Panc1 (cell line): ENCODE results near the gene GABRB1. TPM values are rescaled to one million over a fixed set of nuclear protein-coding genes. Genes with fewer than 3 reads are reported as not detected.

Source experiments
- ATAC-seq: fragments of 200-7000 bp; cut with Tn5 transposase; 2 replicates; pipeline ENCODE4 v1.9.1; 2020; ENCODE audit warnings: mild to moderate bottlenecking, moderate library complexity
- BruUV-seq: library from RNA; stranded (reverse); fragments of 400-500 nt; replicated peaks from 2 replicates; lab custom pipeline; 2021; lab: Mats Ljungman, UMichigan
- CTCF ChIA-PET: fragments of 300-600 bp; sonication (Branson Sonifier 250); formaldehyde crosslinking; loops from one replicate; lab custom pipeline; 2022; ENCODE audit warnings: antibody characterized with exemption; lab: Charles Lee
- POLR2A ChIA-PET: fragments of 300-600 bp; sonication (Branson Sonifier 250); formaldehyde crosslinking; loops from one replicate; lab custom pipeline; 2022; ENCODE audit warnings: antibody characterized with exemption; lab: Charles Lee
- DNase-seq: peaks from one replicate; pipeline ENCODE4 v3.0.0-alpha.2; 2010; ENCODE audit warnings: low read depth, low spot score
- H3K27ac ChIP-seq: 2 replicates; pipeline ENCODE4 v1.5.1; 2011; ENCODE audit warnings: mild to moderate bottlenecking, low read length, inconsistent platforms
- H3K27me3 ChIP-seq: fragments of 200-500 bp; sonication (Bioruptor generic); 2 replicates; pipeline ENCODE4 v1.6.0; 2014; ENCODE audit warnings: low read length, inconsistent platforms; ENCODE audit not compliant: control insufficient read depth, insufficient read depth
- H3K36me3 ChIP-seq: fragments of 200-500 bp; sonication (Bioruptor generic); 2 replicates; pipeline ENCODE4 v1.5.1; 2014; ENCODE audit warnings: inconsistent platforms, mild to moderate bottlenecking, low read length, moderate library complexity; ENCODE audit not compliant: control insufficient read depth, insufficient read depth
- H3K4me1 ChIP-seq: 2 replicates; pipeline ENCODE4 v1.5.1; 2011; ENCODE audit warnings: inconsistent platforms, mild to moderate bottlenecking, low read length, moderate library complexity; ENCODE audit not compliant: control insufficient read depth, insufficient read depth
- H3K4me3 ChIP-seq, 2 experiments: 2 replicates each; pipeline ENCODE4 v1.5.1; 2011 to 2012; ENCODE audit warnings: low read depth in 2 of 2, low read length in 2 of 2, mild to moderate bottlenecking in 2 of 2, inconsistent platforms in 1 of 2, moderate library complexity in 1 of 2
- H3K9me3 ChIP-seq: fragments of 200-500 bp; sonication (Bioruptor generic); 2 replicates; pipeline ENCODE4 v1.5.1; 2014; ENCODE audit warnings: low read depth, mild to moderate bottlenecking, inconsistent platforms, low read length, moderate library complexity; ENCODE audit not compliant: control insufficient read depth, insufficient read depth
- CTCF ChIP-seq: fragments of 450-650 bp; IDR thresholded peaks from 2 replicates; pipeline ENCODE4 v1.5.1; 2017; ENCODE audit warnings: mild to moderate bottlenecking
- POLR2AphosphoS5 ChIP-seq: IDR thresholded peaks from 2 replicates; pipeline ENCODE4 v1.6.1; 2012; ENCODE audit warnings: mild to moderate bottlenecking, low read depth, low read length, moderate library complexity
- REST ChIP-seq, 2 experiments: IDR thresholded peaks; 2 replicates each; pipeline ENCODE4 v1.6.1; 2011 to 2012; ENCODE audit warnings: low read depth in 2 of 2, control low read depth in 1 of 2, low read length in 1 of 2, mild to moderate bottlenecking in 1 of 2, moderate library complexity in 1 of 2; ENCODE audit not compliant: insufficient read depth in 1 of 2
- SIN3A ChIP-seq: IDR thresholded peaks from 2 replicates; pipeline ENCODE4 v1.6.1; 2012; ENCODE audit warnings: low read depth, mild to moderate bottlenecking, low read length, moderate library complexity, borderline replicate concordance; ENCODE audit not compliant: insufficient read depth
- TCF7L2 ChIP-seq: IDR thresholded peaks from 2 replicates; pipeline ENCODE4 v1.6.1; 2011; ENCODE audit warnings: mild to moderate bottlenecking, low read depth, low read length, inconsistent platforms
- in situ Hi-C: cut with HindIII; loops from 2 replicates; pipeline ENCODE4 v1.10.0; 2016; ENCODE audit warnings: low sequenced_read_pairs, low pct_unique_long_range_greater_than_20kb
- intact Hi-C: fragments of 100-400 bp; cut with micrococcal nuclease; formaldehyde crosslinking; loops from one replicate; pipeline ENCODE4 v1.10.0; 2022; ENCODE audit not compliant: unreplicated experiment
- total RNA-seq: library from RNA; stranded (reverse); gene quantifications from one replicate; pipeline ENCODE4 v1.2.1, GENCODE V29; 2021; ENCODE audit not compliant: unreplicated experiment

The GABRB1 gene
- total RNA-seq, 1 experiment from 2014 or later: not detected

- Histone ChIP-seq H3K27me3 (no peaks in the 10 kb centered on the region), H3K9me3 (no peaks in the 10 kb centered on the region), H3K27ac (no peak overlapping the region), H3K36me3 (no peaks in the 10 kb centered on the region), H3K4me1 (no peaks in the 10 kb centered on the region), H3K4me3 (no peak overlapping the region)
- POLR2A ChIA-PET: no interaction called here
- CTCF ChIA-PET: no interaction called here
- no TSS peak for BruUV-seq
- TF ChIP-seq CTCF (no peak), REST (IDR thresholded peaks at IDR 0.05; ENCODE audit: insufficient read depth in 1 of 2, low read depth in 2 of 2, low read length in 1 of 2) (no peak), SIN3A (no peak), TCF7L2 (no peak), POLR2AphosphoS5 (no peak)
- DNase-seq (no peak), ATAC-seq (no peak)
- intact Hi-C loops: no loop called here
- in situ Hi-C loops: no loop called here
These were observed 75.2 kb downstream of the GABRB1 start for GRCh38 chr4:47106561-47106960.

- in situ Hi-C loops: no loop called here
- BruUV-seq: no TSS peak
These were observed 78.0 kb downstream of the GABRB1 start for GRCh38 chr4:47109379-47109778.

More at GRCh38 chr4:47109379-47109778, 78.0 kb downstream of the GABRB1 start:
- Histone ChIP-seq H3K36me3 (no peaks in the 10 kb centered on the region), H3K27me3 (no peaks in the 10 kb centered on the region), H3K4me1 (no peaks in the 10 kb centered on the region), H3K9me3 (no peaks in the 10 kb centered on the region), H3K4me3 (no peak overlapping the region), H3K27ac (no peak overlapping the region)
- ATAC-seq (no peak), DNase-seq (no peak)
- ChIA-PET CTCF (no interaction called here), POLR2A (no interaction called here)
- intact Hi-C loops: no loop called here
- TF ChIP-seq POLR2AphosphoS5 (no peak), SIN3A (no peak), REST (IDR thresholded peaks at IDR 0.05; ENCODE audit: insufficient read depth in 1 of 2, low read depth in 2 of 2, low read length in 1 of 2) (no peak), CTCF (no peak), TCF7L2 (no peak)
